Activated CD8-positive, alpha-beta T cell treated with anti-CD3 and anti-CD28 coated beads for 36 hours (primary cell): ENCODE measurements around the gene SETX. TPM values are rescaled to one million over a fixed set of nuclear protein-coding genes. Genes with fewer than 3 reads are reported as not detected.

Experiments used
- ATAC-seq: fragments of 200-7000 bp; cut with Tn5 transposase; one replicate; pipeline ENCODE4 v1.10.0; 2021; ENCODE audit warnings: mild to moderate bottlenecking, moderate library complexity
- CTCF ChIA-PET: fragments of 350-600 bp; sonication (Branson Sonifier 250); formaldehyde crosslinking; loops from one replicate; lab custom pipeline; 2021; ENCODE audit warnings: antibody characterized with exemption; lab: Charles Lee
- POLR2A ChIA-PET: fragments of 350-600 bp; sonication (Branson Sonifier 250); formaldehyde crosslinking; loops from one replicate; lab custom pipeline; 2021; ENCODE audit warnings: antibody characterized with exemption; lab: Charles Lee
- DNase-seq: peaks from one replicate; pipeline ENCODE4 v3.0.0-alpha.2; 2020
- H3K27ac Mint-ChIP-seq: one replicate; pipeline ENCODE4 v1.8.0; 2021; ENCODE audit warnings: mild to moderate bottlenecking, mixed read lengths
- H3K27me3 Mint-ChIP-seq: one replicate; pipeline ENCODE4 v1.8.0; 2021; ENCODE audit warnings: mixed read lengths
- H3K36me3 Mint-ChIP-seq: one replicate; pipeline ENCODE4 v1.8.0; 2021; ENCODE audit warnings: low read depth, mixed read lengths
- H3K4me1 Mint-ChIP-seq: one replicate; pipeline ENCODE4 v1.8.0; 2021; ENCODE audit warnings: low read depth, mixed read lengths
- H3K4me3 Mint-ChIP-seq: one replicate; pipeline ENCODE4 v1.8.0; 2021; ENCODE audit warnings: mild to moderate bottlenecking, moderate library complexity, mixed read lengths
- H3K9me3 Mint-ChIP-seq: one replicate; pipeline ENCODE4 v1.8.0; 2021; ENCODE audit warnings: mixed read lengths
- intact Hi-C: fragments of 100-400 bp; cut with micrococcal nuclease; formaldehyde crosslinking; loops from one replicate; pipeline ENCODE4 v1.10.0; 2022
- total RNA-seq, 2 experiments: library from RNA; stranded (reverse); gene quantifications; one replicate each; pipeline ENCODE4 v1.2.3, GENCODE V29; 2021
- TF ChIP-seq, protein P1 (sequence below): fragments of 200-600 bp; IDR thresholded peaks from one replicate; pipeline ENCODE4 v1.8.0; 2022; ENCODE audit warnings: antibody characterized with exemption, mild to moderate bottlenecking

The SETX gene
- total RNA-seq, 2 experiments from 2014 or later: 32.6 to 33.8 TPM

DNA sequence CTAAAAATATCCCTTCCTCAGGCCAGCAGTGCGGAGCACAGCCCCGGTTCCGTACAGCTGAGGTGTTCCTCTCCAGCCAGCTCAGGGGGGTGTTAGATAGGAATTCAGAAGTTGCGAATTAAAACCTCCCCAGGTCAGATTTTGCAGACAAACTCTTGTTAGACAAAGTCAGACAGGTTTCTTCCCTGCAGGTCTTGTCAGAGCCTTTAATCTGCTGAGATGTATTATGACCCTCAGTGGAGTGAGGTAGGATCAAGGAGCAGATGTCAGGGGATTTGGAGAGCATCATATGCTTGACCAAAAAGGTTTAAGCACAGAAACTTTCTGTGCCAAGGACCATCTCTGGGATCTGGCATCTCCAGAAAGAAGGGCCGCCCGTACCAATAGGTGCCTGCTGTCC is 132.8 kb downstream of the SETX start:
- H3K27ac Mint-ChIP-seq: no peak overlapping the region
- intact Hi-C loops: no loop called here
- ATAC-seq: no peak
- POLR2A ChIA-PET: no interaction called here
- no peaks in the 10 kb centered on the region for H3K9me3 Mint-ChIP-seq
- H3K4me1 Mint-ChIP-seq: no peaks in the 10 kb centered on the region
- TF ChIP-seq, protein P1, sequence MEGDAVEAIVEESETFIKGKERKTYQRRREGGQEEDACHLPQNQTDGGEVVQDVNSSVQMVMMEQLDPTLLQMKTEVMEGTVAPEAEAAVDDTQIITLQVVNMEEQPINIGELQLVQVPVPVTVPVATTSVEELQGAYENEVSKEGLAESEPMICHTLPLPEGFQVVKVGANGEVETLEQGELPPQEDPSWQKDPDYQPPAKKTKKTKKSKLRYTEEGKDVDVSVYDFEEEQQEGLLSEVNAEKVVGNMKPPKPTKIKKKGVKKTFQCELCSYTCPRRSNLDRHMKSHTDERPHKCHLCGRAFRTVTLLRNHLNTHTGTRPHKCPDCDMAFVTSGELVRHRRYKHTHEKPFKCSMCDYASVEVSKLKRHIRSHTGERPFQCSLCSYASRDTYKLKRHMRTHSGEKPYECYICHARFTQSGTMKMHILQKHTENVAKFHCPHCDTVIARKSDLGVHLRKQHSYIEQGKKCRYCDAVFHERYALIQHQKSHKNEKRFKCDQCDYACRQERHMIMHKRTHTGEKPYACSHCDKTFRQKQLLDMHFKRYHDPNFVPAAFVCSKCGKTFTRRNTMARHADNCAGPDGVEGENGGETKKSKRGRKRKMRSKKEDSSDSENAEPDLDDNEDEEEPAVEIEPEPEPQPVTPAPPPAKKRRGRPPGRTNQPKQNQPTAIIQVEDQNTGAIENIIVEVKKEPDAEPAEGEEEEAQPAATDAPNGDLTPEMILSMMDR: no peak
- H3K36me3 Mint-ChIP-seq: no peaks in the 10 kb centered on the region
- peaks cover 2% of the 10 kb centered on the region for H3K27me3 Mint-ChIP-seq
- no peak for DNase-seq
- CTCF ChIA-PET: interaction anchor here (1.6 kb wide), 1 partner anchor 14 kb away, joined by 6 read pairs; no protein-coding TSS in a partner anchor
- no peak overlapping the region for H3K4me3 Mint-ChIP-seq

DNA sequence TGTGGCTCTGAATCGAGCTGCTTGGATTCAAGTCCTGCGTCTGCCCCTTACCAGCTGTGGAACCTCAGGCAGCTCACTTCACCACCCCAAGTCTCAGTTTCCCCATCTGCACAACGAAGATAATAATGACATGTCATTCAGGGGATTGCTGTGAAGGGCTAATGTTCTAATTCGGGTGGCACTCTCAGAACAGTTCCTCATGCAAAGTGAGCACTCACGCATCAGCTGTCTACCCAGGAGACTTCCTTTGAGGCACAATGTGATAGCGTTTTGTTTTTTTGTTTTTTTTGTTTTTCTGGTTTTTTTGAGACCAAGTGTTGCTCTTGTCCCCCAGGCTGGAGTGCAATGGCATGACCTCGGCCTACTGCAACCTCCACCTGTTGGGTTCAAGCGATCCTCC is 136.6 kb downstream of the SETX start:
- Mint-ChIP-seq H3K9me3 (no peaks in the 10 kb centered on the region), H3K27ac (no peak overlapping the region), H3K4me1 (no peaks in the 10 kb centered on the region), H3K27me3 (peaks cover 2% of the 10 kb centered on the region), H3K36me3 (no peaks in the 10 kb centered on the region), H3K4me3 (no peak overlapping the region)
- POLR2A ChIA-PET: interaction anchor here (0.7 kb wide), 1 partner anchor 29 kb away, joined by 3 read pairs; no protein-coding TSS in a partner anchor
- intact Hi-C loops: no loop called here
- CTCF ChIA-PET: interaction anchor here (1.1 to 1.6 kb wide), 2 partner anchors 16 to 18 kb away, joined by 3 to 4 read pairs; no protein-coding TSS in a partner anchor
- DNase-seq (no peak), ATAC-seq (no peak)
- TF ChIP-seq, protein P1: no peak

DNA sequence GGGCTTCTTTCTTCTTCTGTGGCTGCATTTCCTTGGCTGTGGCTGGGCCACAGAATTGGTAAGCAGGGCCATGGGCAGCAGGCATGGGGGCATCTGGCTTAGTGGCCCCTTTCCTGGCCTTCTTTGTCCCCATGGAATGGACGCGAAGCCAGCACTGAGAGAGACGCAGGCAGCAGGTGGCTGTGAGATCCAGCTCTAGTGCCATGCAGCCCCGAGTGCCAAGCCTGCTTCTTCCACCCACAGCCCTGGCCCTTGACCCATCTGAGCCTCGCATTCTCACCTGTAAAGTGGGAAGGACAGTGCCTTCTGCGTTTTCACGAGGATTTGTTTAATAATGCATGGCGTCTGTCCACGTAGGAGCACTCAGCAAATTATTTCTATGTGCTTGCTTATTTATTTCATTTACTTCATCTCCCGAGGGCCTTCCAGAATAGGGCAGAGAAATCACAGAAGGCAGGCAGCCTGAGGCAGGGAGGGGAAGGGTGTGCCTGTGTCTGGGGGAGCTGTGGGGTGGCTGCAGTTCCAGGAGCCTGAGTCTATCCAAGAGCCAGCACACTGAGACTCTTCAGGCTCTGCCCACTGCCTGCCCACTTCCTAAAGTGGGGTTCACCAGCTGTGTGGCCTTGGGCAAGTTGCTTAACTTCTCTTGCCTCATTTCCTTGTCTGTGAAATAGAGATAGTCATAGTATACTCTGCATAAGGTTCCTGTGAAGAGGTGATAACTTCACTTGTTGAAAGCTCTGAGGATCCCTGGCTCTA is 137.7 kb downstream of the SETX start:
- DNase-seq (no peak), ATAC-seq (no peak)
- TF ChIP-seq, protein P1: no peak
- ChIA-PET POLR2A (interaction anchor here (0.7 kb wide), 1 partner anchor 28 kb away, joined by 3 read pairs; no protein-coding TSS in a partner anchor), CTCF (interaction anchor here (1.1 to 2.3 kb wide), 2 partner anchors 17 to 19 kb away, joined by 3 to 7 read pairs; no protein-coding TSS in a partner anchor)
- Mint-ChIP-seq H3K9me3 (no peaks in the 10 kb centered on the region), H3K27ac (no peak overlapping the region), H3K27me3 (peaks cover 2% of the 10 kb centered on the region), H3K36me3 (no peaks in the 10 kb centered on the region), H3K4me1 (no peaks in the 10 kb centered on the region), H3K4me3 (no peak overlapping the region)
- intact Hi-C loops: no loop called here

DNA sequence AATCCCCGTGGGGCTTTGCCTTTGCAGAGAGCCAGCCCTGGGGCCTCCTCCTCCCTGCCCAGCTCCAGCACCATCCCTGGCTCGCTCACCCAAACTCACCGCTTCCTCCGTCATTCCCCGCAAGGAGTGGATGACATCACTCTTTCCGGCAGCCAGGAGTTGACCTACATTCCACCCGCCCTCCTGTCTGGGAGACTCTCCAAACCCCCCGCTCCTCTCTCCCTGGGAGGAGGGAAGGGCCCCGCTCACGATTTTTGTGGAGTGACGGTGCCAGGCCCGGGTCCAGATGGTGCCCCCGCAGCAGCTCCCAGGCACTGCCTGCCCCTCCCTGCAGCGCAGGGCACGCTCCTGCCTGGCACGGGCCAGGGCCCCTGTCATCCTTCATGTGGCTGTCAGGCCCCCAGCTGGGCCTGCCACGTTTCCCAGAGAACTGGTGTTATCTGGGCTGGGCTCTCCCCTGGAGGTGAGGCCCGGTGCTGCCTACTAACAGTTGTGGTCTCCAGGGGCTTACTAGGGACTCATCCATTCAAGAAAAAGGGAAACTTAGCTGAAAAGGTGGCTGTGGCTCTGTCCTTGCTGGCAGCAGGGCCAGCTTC is 140.7 kb downstream of the SETX start:
- ATAC-seq (no peak), DNase-seq (no peak)
- ChIA-PET CTCF (no interaction called here), POLR2A (interaction anchor here (1.2 kb wide), 1 partner anchor 29 kb away, joined by 3 read pairs; no protein-coding TSS in a partner anchor)
- Mint-ChIP-seq H3K4me3 (no peak overlapping the region), H3K27me3 (no peaks in the 10 kb centered on the region), H3K36me3 (no peaks in the 10 kb centered on the region), H3K27ac (no peak overlapping the region), H3K9me3 (no peaks in the 10 kb centered on the region), H3K4me1 (no peaks in the 10 kb centered on the region)
- TF ChIP-seq, protein P1: no peak
- intact Hi-C loops: no loop called here

DNA sequence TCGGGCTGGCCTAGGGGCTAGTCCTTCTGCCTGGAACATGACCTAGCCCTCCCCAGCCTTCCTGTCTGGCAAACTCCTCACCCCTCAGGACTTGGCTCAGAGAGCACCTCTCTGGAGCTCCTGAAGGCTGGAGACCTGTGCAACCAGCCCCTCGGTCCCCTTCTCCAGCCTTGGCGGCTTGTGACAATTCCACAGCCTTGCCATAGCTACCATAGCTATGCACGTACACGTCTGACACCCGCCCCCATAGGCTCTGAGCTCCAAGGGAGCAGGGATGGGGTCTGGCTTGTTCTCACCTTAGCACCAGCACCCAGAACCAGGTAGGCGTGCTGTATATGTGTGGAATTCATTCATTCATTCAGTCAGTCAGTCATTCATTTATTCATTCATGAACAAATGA is 143.2 kb downstream of the SETX start:
- ATAC-seq (no peak), DNase-seq (no peak)
- TF ChIP-seq, protein P1: no peak
- no peak overlapping the region for H3K4me3 Mint-ChIP-seq
- H3K27me3 Mint-ChIP-seq: peaks cover 1% of the 10 kb centered on the region
- peaks cover 9% of the 10 kb centered on the region for H3K4me1 Mint-ChIP-seq
- POLR2A ChIA-PET: no interaction called here
- CTCF ChIA-PET: interaction anchor here (0.7 kb wide), 1 partner anchor 24 kb away, joined by 3 read pairs; no protein-coding TSS in a partner anchor
- intact Hi-C loops: no loop called here
- H3K36me3 Mint-ChIP-seq: no peaks in the 10 kb centered on the region
- no peak overlapping the region for H3K27ac Mint-ChIP-seq
- H3K9me3 Mint-ChIP-seq: no peaks in the 10 kb centered on the region
